Liver (tissue), 9 donors: ENCODE results near the gene PPP1R12C. TPM values are rescaled to one million over a fixed set of nuclear protein-coding genes. Genes with fewer than 3 reads are reported as not detected.

Experiments
- DNase-seq: peaks from one replicate; pipeline ENCODE4 v3.0.0-alpha.2; 2017; ENCODE audit warnings: low spot score
- H3K27ac ChIP-seq, 2 donors: one replicate each; pipeline ENCODE4 v1.7.0; 2013; ENCODE audit warnings: inconsistent platforms in 2 of 2, low read length in 2 of 2, control low read depth in 1 of 2, low read depth in 1 of 2, mild to moderate bottlenecking in 1 of 2
- H3K27me3 ChIP-seq, 4 donors: one replicate each; pipeline versions ENCODE4 v1.6.1 to v1.7.0; 2013; ENCODE audit warnings: low read length in 3 of 4, inconsistent platforms in 1 of 4, mild to moderate bottlenecking in 1 of 4, moderate library complexity in 1 of 4; ENCODE audit not compliant: control insufficient read depth in 4 of 4, insufficient read depth in 4 of 4
- H3K36me3 ChIP-seq, 4 donors: one replicate each; pipeline versions ENCODE4 v1.6.1 to v1.7.0; 2013; ENCODE audit warnings: low read length in 3 of 4, mild to moderate bottlenecking in 3 of 4, low read depth in 1 of 4, moderate library complexity in 1 of 4; ENCODE audit not compliant: control insufficient read depth in 4 of 4, insufficient read depth in 3 of 4
- H3K4me1 ChIP-seq, 4 donors: one replicate each; pipeline versions ENCODE4 v1.6.1 to v1.7.0; 2013; ENCODE audit warnings: low read length in 3 of 4, mild to moderate bottlenecking in 3 of 4, moderate library complexity in 1 of 4; ENCODE audit not compliant: control insufficient read depth in 4 of 4, insufficient read depth in 4 of 4
- H3K4me3 ChIP-seq, 3 donors: one replicate each; pipeline versions ENCODE4 v1.6.1 to v1.7.0; 2013; ENCODE audit warnings: low read length in 3 of 3, control low read depth in 1 of 3, low read depth in 1 of 3, mild to moderate bottlenecking in 1 of 3
- H3K9ac ChIP-seq, 2 donors: one replicate each; pipeline ENCODE4 v1.7.0; 2013; ENCODE audit warnings: low read length in 2 of 2, mild to moderate bottlenecking in 2 of 2, moderate library complexity in 2 of 2, control low read depth in 1 of 2, low read depth in 1 of 2
- H3K9me3 ChIP-seq, 4 donors: one replicate each; pipeline versions ENCODE4 v1.6.1 to v1.7.0; 2013; ENCODE audit warnings: low read length in 3 of 4; ENCODE audit not compliant: control insufficient read depth in 4 of 4
- JUND ChIP-seq, 2 donors: IDR thresholded peaks; 2 replicates each; pipeline ENCODE4 v1.6.1; 2016; ENCODE audit warnings: antibody characterized with exemption in 2 of 2
- RAD21 ChIP-seq, 2 donors: IDR thresholded peaks; 2 replicates each; pipeline ENCODE4 v1.6.1; 2016; ENCODE audit warnings: antibody characterized with exemption in 2 of 2, mild to moderate bottlenecking in 2 of 2
- RXRA ChIP-seq, 2 donors: IDR thresholded peaks; 2 replicates each; pipeline ENCODE4 v1.6.1; 2017 to 2018; ENCODE audit warnings: antibody characterized with exemption in 2 of 2, mild to moderate bottlenecking in 1 of 2
- SP1 ChIP-seq: IDR thresholded peaks from 2 replicates; pipeline ENCODE4 v1.6.1; 2018; ENCODE audit warnings: antibody characterized with exemption, mild to moderate bottlenecking
- YY1 ChIP-seq: IDR thresholded peaks from 2 replicates; pipeline ENCODE4 v1.6.1; 2016; ENCODE audit warnings: antibody characterized with exemption, mild to moderate bottlenecking
- WGBS: extraction: QIAGEN DNeasy Blood & Tissue Kit; methylation state at CpG from one replicate; pipeline ENCODE4 v1.1.7; 2013; 5-methylcytosine and 5-hydroxymethylcytosine counted together
- polyA plus RNA-seq, 2 donors: library from polyadenylated mRNA; stranded (reverse) in 1 of 2; unstranded in 1 of 2; fragments of 200-250 nt in 1 of 2; fragments of >200 nt in 1 of 2; fragmentation: Nextera tagmentation in 1 of 2; extraction: Ambion mirVana in 1 of 2; gene quantifications; one replicate each; pipeline versions ENCODE4 v1.2.1 to v1.2.3, GENCODE V29; 2013 to 2015
- total RNA-seq, 2 donors: library from RNA; depleted of rRNA; stranded (reverse); fragments of >200 nt; gene quantifications; one replicate each; pipeline ENCODE4 v1.2.3, GENCODE V29; 2014
- TF ChIP-seq, protein P1 (sequence below): fragments of 150-350 bp; IDR thresholded peaks from 2 replicates; pipeline ENCODE4 v1.5.1; 2017; ENCODE audit warnings: improper control_type of control experiment, low read depth, low read length; ENCODE audit not compliant: missing input control
- TF ChIP-seq, protein P2 (sequence below): IDR thresholded peaks from 2 replicates; pipeline ENCODE4 v1.6.1; 2016; ENCODE audit warnings: antibody characterized with exemption, mild to moderate bottlenecking
- TF ChIP-seq, protein P3 (sequence below): IDR thresholded peaks from 2 replicates; pipeline ENCODE4 v1.6.1; 2016; ENCODE audit warnings: antibody characterized with exemption
- TF ChIP-seq, protein P4 (sequence below): IDR thresholded peaks from 2 replicates; pipeline ENCODE4 v1.6.1; 2016; ENCODE audit warnings: antibody characterized with exemption
- donor health status: healthy.
- donor health status: healthy.
- donor health status: healthy.
- donor health status: healthy.
- donor health status: healthy.

PPP1R12C gene
- total and polyA plus RNA-seq, 4 donors: 7.4 to 35.8 (median 24.9) TPM

DNA sequence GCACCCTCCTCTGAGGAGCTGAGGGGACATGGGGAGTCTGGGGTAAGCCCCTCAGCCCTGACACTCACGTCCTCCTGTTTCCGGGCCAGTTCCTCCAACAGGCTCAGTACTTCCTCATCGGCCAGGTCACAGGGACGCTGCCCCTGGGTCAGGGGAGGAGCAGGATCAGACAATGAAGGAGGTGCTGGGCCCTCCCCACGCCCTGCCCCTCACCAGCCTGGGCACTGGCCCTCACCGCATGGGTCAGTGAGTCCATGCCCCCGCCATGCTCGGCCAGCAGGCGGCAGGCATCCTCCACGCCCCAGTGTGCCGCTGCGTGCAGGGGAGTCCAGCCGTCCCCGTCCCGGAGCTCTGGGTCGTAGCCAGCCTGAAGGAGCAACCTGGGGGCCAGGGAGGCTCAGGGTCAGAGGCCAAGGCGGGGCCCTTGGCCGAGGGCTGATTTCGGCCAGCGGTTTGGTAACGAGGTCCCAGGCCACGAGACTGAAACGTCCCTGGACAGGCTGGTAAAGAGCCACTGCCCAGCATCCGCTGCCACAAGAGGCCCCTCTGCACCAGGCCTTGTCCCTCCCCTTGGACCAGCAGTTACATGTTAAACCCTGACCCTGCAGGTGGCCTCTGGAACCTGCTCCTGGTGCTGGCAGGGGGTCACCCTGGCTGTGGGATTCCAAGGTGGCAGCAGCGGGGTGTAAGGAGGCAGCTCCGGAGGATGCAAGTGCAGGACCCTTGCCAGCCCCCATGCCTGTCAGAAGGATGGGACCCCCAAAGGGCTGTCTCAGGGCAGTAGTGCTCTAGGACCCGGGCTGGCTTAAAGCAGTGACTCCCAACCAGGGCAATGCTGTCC is 18.5 kb downstream of the PPP1R12C start:
- no peak for DNase-seq
- H3K36me3 ChIP-seq: peaks cover 7 to 48% (median 10%) of the 10 kb centered on the region in 4 donors
- no peaks in the 10 kb centered on the region for H3K4me1 ChIP-seq
- H3K27me3 ChIP-seq: no peaks in the 10 kb centered on the region
- H3K4me3 ChIP-seq: no peak overlapping the region
- WGBS: 92% methylated on average over 27 of the region's 27 CpGs
- no peak overlapping the region for H3K9ac ChIP-seq
- H3K9me3 ChIP-seq: no peaks in the 10 kb centered on the region
- TF ChIP-seq RXRA (IDR thresholded peaks at IDR 0.05) (no peak), JUND (IDR thresholded peaks at IDR 0.05) (no peak), RAD21 (IDR thresholded peaks at IDR 0.05) (no peak), SP1 (no peak), YY1 (no peak)
- TF ChIP-seq, protein P1, sequence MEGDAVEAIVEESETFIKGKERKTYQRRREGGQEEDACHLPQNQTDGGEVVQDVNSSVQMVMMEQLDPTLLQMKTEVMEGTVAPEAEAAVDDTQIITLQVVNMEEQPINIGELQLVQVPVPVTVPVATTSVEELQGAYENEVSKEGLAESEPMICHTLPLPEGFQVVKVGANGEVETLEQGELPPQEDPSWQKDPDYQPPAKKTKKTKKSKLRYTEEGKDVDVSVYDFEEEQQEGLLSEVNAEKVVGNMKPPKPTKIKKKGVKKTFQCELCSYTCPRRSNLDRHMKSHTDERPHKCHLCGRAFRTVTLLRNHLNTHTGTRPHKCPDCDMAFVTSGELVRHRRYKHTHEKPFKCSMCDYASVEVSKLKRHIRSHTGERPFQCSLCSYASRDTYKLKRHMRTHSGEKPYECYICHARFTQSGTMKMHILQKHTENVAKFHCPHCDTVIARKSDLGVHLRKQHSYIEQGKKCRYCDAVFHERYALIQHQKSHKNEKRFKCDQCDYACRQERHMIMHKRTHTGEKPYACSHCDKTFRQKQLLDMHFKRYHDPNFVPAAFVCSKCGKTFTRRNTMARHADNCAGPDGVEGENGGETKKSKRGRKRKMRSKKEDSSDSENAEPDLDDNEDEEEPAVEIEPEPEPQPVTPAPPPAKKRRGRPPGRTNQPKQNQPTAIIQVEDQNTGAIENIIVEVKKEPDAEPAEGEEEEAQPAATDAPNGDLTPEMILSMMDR: no peak
- TF ChIP-seq, protein P2, sequence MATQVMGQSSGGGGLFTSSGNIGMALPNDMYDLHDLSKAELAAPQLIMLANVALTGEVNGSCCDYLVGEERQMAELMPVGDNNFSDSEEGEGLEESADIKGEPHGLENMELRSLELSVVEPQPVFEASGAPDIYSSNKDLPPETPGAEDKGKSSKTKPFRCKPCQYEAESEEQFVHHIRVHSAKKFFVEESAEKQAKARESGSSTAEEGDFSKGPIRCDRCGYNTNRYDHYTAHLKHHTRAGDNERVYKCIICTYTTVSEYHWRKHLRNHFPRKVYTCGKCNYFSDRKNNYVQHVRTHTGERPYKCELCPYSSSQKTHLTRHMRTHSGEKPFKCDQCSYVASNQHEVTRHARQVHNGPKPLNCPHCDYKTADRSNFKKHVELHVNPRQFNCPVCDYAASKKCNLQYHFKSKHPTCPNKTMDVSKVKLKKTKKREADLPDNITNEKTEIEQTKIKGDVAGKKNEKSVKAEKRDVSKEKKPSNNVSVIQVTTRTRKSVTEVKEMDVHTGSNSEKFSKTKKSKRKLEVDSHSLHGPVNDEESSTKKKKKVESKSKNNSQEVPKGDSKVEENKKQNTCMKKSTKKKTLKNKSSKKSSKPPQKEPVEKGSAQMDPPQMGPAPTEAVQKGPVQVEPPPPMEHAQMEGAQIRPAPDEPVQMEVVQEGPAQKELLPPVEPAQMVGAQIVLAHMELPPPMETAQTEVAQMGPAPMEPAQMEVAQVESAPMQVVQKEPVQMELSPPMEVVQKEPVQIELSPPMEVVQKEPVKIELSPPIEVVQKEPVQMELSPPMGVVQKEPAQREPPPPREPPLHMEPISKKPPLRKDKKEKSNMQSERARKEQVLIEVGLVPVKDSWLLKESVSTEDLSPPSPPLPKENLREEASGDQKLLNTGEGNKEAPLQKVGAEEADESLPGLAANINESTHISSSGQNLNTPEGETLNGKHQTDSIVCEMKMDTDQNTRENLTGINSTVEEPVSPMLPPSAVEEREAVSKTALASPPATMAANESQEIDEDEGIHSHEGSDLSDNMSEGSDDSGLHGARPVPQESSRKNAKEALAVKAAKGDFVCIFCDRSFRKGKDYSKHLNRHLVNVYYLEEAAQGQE: no peak
- TF ChIP-seq, protein P3, sequence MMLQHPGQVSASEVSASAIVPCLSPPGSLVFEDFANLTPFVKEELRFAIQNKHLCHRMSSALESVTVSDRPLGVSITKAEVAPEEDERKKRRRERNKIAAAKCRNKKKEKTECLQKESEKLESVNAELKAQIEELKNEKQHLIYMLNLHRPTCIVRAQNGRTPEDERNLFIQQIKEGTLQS: no peak
- TF ChIP-seq, protein P4, sequence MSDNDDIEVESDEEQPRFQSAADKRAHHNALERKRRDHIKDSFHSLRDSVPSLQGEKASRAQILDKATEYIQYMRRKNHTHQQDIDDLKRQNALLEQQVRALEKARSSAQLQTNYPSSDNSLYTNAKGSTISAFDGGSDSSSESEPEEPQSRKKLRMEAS: no peak
- no peak overlapping the region for H3K27ac ChIP-seq

DNA sequence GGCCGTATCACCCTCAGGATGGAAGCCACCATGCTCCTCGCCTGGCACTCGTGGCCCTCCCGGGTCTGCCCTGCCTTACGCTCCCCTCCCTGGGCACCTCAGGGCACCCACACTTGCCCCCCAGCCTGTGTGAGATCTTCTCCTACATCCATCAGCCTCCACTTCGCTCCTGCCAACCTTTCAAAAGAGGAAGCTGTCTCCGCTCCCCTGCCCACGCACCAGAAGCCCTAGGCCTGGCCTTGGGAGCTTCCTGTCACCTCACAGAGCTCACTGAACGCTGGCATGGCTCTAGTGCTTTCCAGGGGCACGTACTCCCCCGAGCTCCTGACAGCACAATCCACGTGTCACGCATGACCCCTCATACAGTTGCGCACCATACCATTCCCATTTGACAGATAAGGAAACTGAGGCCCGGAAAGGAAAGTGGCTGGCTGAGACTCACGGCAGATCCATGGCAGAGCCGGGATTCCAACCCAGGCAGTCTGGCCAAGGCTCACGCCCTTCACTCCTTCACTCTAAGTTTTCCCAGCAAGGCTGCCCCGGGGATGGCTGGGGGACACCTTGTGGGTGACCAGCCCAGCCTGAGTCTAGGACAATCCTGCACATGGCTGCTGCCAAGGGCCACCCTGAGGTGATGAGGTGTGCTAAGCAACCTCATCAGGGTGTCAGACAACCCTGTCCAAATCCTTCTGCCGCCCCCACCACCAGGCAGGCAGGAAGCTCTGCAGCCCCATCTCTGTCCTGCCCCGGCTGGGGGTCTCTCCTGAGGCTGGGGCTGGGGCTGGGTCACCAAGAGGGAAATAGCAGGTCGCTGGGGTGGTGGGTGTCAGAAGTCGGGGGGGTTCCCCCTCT is 19.3 kb downstream of the PPP1R12C start:
- peaks cover 5 to 44% (median 7%) of the 10 kb centered on the region in 4 donors for H3K36me3 ChIP-seq
- H3K4me1 ChIP-seq: no peaks in the 10 kb centered on the region
- H3K9me3 ChIP-seq: no peaks in the 10 kb centered on the region
- H3K9ac ChIP-seq: no peak overlapping the region
- WGBS: 92% methylated on average over 23 of the region's 23 CpGs
- no peak overlapping the region for H3K27ac ChIP-seq
- DNase-seq: no peak
- no peak overlapping the region for H3K4me3 ChIP-seq
- no peak for TF ChIP-seq YY1
- TF ChIP-seq, protein P3: no peak
- H3K27me3 ChIP-seq: no peaks in the 10 kb centered on the region
